GM19240 (cell line): Measurements from ENCODE around the gene TRAPPC14.
"Not testable (repeated sequence)": the region's sequence is repeated elsewhere in the genome, so short reads cannot be mapped to it uniquely, and the experiment has no call there.

Source experiments
- DNase-seq: peaks from one replicate; pipeline ENCODE4 v3.0.0; 2011; ENCODE audit warnings: low spot score; ENCODE audit not compliant: insufficient read length

Gene TRAPPC14, protein sequence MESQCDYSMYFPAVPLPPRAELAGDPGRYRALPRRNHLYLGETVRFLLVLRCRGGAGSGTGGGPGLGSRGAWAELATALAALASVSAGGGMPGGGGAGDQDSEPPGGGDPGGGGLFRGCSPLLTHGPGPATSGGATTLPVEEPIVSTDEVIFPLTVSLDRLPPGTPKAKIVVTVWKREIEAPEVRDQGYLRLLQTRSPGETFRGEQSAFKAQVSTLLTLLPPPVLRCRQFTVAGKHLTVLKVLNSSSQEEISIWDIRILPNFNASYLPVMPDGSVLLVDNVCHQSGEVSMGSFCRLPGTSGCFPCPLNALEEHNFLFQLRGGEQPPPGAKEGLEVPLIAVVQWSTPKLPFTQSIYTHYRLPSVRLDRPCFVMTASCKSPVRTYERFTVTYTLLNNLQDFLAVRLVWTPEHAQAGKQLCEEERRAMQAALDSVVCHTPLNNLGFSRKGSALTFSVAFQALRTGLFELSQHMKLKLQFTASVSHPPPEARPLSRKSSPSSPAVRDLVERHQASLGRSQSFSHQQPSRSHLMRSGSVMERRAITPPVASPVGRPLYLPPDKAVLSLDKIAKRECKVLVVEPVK

GRCh38 chr7:100158229-100159098 lies at the start of gene TRAPPC14:
Gene TRAPPC14 (minus strand): TSS chr7:100158723. CDS start chr7:100158499, 224 bp downstream.
- peak; percentile 90 for DNase-seq

DNA sequence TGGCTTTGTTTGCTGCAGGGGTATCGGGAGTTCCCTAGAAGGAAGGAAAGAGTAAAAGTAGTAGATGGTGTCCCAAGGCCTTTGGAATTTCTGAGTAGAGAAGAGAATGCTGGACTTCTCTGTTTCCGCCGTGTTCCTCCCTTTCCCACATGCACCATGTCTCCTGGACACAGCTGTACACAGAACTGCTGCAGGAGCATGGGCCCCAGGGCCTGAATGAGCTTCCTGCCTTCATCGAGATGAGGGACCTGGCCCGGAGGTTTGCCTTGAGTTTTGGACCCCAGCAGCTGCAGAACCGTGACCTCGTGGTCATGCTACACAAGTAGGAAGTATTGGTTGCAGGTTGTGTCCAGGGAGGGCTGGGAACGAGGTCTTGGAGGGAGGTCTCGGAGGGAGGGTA lies 45.9 kb upstream of the TRAPPC14 start:
- no peak for DNase-seq

DNA sequence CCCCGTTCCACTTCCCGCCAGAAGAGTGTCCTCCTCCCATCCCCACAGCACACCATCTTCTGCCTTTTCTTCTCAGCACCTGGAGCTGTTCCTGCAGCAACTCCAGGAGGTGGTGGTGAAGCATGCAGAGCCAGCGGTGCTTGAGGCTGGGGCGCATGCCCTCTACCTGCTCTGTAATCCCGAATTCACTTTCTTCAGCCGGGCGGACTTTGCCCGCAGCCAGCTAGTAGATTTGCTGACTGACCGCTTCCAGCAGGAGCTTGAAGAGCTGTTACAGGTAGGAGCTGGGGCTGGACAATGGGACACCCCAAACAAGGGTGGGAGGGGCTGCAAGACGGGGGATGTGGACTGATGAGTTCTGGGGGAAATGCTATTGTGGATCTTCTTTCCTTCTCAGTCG lies 42.2 kb upstream of the TRAPPC14 start:
- DNase-seq, result no peak

- DNase-seq, result no peak
Measured at GRCh38 chr7:100198266-100198665, 39.7 kb upstream of the TRAPPC14 start.

DNA sequence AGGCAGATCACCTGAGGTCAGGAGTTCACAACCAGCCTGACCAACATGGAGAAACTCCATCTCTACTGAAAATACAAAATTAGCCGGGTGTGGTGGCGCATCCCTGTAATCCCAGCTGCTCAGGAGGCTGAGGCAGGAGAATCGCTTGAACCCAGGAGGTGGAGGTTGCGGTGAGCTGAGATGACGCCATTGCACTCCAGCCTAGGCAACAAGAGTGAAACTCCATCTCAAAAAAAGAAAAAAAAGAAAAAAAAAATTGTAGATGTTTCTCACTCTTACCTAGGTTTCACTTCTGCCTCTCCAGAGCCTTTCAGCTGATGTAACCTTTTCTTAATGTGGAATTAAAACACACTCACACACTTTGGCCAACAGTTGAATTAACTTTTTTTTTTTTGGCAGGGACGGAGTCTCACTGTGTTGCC lies 37.4 kb upstream of the TRAPPC14 start:
- not testable (repeated sequence) for DNase-seq

DNA sequence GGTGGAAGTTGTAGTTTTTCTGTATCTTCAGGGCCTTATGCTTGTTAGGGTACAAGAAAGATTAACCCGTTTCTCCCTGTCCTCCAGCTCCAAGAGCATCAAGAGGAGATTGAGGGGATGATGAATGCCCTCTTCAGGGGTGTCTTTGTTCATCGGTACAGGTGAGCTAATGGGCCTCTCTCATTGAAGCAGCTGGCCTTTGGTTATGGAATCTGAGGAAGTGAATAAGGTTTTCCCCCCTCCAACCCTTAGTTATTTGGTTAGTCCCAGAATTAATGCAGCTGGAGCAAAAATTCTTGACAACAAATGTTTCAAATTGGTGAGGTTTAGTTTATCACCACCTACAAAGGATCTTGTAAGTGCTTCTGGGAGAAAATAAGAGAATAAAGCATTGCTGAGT lies 36.7 kb upstream of the TRAPPC14 start:
- no peak for DNase-seq

DNA sequence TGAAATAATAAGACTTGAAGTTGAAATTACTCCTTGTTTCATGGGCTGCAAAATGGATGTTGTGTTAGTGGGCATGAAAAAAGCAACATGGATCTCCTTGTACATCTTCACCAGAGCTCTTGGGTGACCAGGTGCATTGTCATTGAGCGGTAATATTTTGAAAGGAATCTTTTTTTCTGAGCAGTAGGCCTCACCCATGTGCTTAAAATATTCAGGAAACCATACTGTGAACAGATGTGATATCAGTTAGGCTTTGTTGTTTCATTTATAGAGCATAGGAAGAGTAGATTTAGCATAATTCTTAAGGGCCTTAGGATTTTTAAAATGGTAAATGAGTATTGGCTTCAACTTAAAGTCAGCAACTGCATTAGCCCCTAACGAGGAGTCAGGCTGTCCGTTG lies 34.4 kb upstream of the TRAPPC14 start:
- DNase-seq, result no peak

- DNase-seq, result not testable (repeated sequence)
Measured at GRCh38 chr7:100192281-100192862, 33.8 kb upstream of the TRAPPC14 start.

DNA sequence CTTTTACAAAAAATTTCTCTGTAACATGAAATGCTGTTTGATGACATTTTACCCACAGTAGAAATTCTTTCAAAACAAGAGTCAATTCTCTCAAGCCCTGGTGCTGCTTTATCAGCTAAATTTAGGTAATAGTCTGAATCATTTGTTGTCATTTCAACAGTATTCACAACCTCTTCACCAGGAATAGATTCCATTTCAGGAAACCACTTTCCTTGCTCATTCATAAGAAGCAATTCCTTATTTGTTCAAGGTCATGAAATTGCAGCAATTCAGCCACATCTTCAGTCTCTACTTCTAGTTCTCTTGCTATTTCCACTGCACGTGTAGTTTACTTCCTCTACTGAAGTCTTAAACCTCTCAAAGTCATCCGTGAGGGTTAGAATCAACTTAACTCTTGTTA lies 33.3 kb upstream of the TRAPPC14 start:
- no peak for DNase-seq

DNA sequence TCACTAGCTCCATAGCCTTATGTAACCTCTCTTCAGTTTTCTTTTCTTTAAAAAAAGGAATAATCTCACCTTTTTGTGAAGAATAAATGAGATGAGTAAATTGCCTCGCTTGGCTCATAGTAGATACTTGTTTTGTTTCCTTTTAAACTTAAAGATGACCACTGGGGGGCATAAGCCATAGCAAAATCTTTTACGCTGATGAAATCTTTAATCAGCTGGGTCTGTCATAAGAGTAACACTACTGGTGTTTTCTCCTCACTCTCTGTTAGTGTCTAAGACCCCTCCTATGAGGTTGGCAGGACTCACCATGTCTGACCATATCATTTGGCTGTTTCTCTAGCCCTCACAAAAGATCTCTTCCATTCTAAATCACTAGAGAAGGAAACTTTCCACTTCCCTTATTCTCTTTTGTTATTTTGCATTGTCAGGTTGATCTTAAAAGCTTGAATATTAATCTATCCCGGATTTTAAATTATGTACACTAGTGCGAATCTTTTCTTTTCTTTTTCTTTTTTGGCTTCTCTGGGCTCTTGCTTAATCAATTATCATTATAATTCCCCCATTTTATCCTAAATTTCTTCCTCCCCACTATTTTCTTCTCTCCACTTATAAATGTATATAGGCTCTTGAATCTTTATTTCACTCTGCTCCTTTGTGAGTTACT lies 31.7 kb upstream of the TRAPPC14 start:
- no peak for DNase-seq

DNA sequence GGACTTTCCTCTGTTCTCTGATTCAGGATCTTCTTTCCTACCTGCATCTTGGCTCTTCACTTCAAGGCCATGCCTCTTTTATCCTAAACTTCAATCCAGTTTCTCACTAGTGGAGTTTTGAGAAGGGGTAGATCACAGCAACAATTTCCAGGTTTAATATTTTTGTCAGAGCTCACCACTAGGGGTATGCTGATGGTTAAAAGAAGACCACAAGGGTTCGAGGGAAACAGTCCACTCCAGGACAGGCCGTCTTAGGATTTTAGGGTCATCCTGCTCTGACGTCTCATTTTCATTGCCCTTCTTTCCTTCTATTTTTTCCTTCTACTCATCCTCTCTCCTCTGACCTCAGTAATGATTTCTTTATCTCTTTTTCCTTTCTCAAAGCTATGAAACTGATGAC lies 30.5 kb upstream of the TRAPPC14 start:
- no peak for DNase-seq

- no peak for DNase-seq
Measured at GRCh38 chr7:100185726-100186125, 27.2 kb upstream of the TRAPPC14 start.

- DNase-seq, result not testable (repeated sequence)
Measured at GRCh38 chr7:100183090-100183489, 24.6 kb upstream of the TRAPPC14 start.

GRCh38 chr7:100182616-100183015 lies 24.1 kb upstream of the TRAPPC14 start:
- not testable (repeated sequence) for DNase-seq

- DNase-seq, result not testable (repeated sequence)
Measured at GRCh38 chr7:100180084-100180483, 21.6 kb upstream of the TRAPPC14 start.

- DNase-seq, result peak; percentile 93
Measured at GRCh38 chr7:100177045-100178001, 18.8 kb upstream of the TRAPPC14 start, which contains the start of the genes GPC2 and STAG3. Gene GPC2 (minus strand): TSS chr7:100177381. CDS start chr7:100177199, 182 bp downstream. Gene STAG3 (plus strand): TSS chr7:100177918. CDS start chr7:100180557, 2,639 bp downstream.

GRCh38 chr7:100176096-100177044 lies 17.8 kb upstream of the TRAPPC14 start:
- DNase-seq, result no peak

- DNase-seq, result no peak
Measured at GRCh38 chr7:100175296-100175935, 16.9 kb upstream of the TRAPPC14 start.
